Lower leg skin (tissue), 3 donors: ENCODE measurements around the gene CGB1.
"Not testable (repeated sequence)": the region's sequence is repeated elsewhere in the genome, so short reads cannot be mapped to it uniquely, and the experiment has no call there.

Experiments
- POLR2A ChIP-seq, 2 donors: fragments of 450-650 bp; IDR thresholded peaks; one replicate each; pipeline ENCODE4 v1.6.1; 2016 to 2017; ENCODE audit warnings: antibody characterized with exemption in 2 of 2, mild to moderate bottlenecking in 1 of 2, moderate library complexity in 1 of 2
- TF ChIP-seq, protein P1 (sequence below), 3 donors: fragments of 450-650 bp; IDR thresholded peaks; one replicate each; pipeline ENCODE4 v1.5.1; 2016; ENCODE audit warnings: antibody characterized with exemption in 3 of 3, mild to moderate bottlenecking in 3 of 3, moderate library complexity in 2 of 3

DNA sequence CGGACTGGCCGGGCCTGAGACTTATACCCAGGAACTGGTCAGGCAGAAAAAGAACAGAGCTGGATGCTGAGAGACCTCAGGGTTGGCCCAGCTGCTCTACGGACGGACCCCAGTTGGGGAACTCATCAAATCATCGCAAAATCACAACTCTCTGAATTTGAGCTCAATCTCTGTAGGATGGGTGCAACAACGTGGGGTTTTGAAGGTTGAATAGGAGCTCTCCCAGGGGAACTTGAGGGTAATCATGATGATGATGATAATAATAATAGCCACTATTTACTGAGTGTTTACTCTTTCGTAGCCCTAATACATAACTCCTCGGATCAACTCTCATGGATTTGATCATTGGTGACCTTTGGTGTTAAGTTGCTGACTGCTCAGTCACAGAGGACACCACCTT is 6.4 kb downstream of the CGB1 start:
- TF ChIP-seq POLR2A (IDR thresholded peaks at IDR 0.05) = not testable (repeated sequence)
- TF ChIP-seq, protein P1, sequence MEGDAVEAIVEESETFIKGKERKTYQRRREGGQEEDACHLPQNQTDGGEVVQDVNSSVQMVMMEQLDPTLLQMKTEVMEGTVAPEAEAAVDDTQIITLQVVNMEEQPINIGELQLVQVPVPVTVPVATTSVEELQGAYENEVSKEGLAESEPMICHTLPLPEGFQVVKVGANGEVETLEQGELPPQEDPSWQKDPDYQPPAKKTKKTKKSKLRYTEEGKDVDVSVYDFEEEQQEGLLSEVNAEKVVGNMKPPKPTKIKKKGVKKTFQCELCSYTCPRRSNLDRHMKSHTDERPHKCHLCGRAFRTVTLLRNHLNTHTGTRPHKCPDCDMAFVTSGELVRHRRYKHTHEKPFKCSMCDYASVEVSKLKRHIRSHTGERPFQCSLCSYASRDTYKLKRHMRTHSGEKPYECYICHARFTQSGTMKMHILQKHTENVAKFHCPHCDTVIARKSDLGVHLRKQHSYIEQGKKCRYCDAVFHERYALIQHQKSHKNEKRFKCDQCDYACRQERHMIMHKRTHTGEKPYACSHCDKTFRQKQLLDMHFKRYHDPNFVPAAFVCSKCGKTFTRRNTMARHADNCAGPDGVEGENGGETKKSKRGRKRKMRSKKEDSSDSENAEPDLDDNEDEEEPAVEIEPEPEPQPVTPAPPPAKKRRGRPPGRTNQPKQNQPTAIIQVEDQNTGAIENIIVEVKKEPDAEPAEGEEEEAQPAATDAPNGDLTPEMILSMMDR (IDR thresholded peaks at IDR 0.05) = not testable (repeated sequence)
